IMR-90 (cell line): ENCODE data around the gene TAF3. TPM values are rescaled to one million over a fixed set of nuclear protein-coding genes. Genes with fewer than 3 reads are reported as not detected.

Source experiments
- ATAC-seq: fragments of 200-7000 bp; cut with Tn5 transposase; 2 replicates; pipeline ENCODE4 v1.9.1; 2020; ENCODE audit warnings: low read depth, mild to moderate bottlenecking, moderate library complexity
- BruUV-seq: library from RNA; stranded (reverse); fragments of 400-500 nt; replicated peaks from 2 replicates; lab custom pipeline; 2021; lab: Mats Ljungman, UMichigan
- CTCF ChIA-PET: fragments of 300-600 bp; formaldehyde crosslinking; extraction: SDS; loops from one replicate; lab custom pipeline; 2021; ENCODE audit warnings: antibody characterized with exemption; lab: Yijun Ruan, JAX
- POLR2A ChIA-PET: fragments of 300-600 bp; sonication (Branson Sonifier 250); formaldehyde crosslinking; loops from one replicate; lab custom pipeline; 2022; ENCODE audit warnings: antibody characterized with exemption; ENCODE audit not compliant: unreplicated experiment; lab: Charles Lee
- DNase-seq: peaks from one replicate; pipeline ENCODE4 v3.0.0; 2013
- H2AFZ ChIP-seq: replicated peaks from 2 replicates; pipeline ENCODE3; 2013; ENCODE audit warnings: low read length, mild to moderate bottlenecking; ENCODE audit not compliant: poor library complexity
- H2AK5ac ChIP-seq: 2 replicates; pipeline ENCODE4 v1.6.1; 2013; ENCODE audit warnings: low read depth, low read length, inconsistent platforms
- H2AK9ac ChIP-seq: replicated peaks from 2 replicates; pipeline ENCODE3; 2013; ENCODE audit warnings: mild to moderate bottlenecking, low read depth, low read length, moderate library complexity; ENCODE audit not compliant: poor library complexity
- H2BK120ac ChIP-seq: 2 replicates; pipeline ENCODE4 v1.6.1; 2013; ENCODE audit warnings: low read depth, low read length, inconsistent platforms
- H2BK15ac ChIP-seq: 3 replicates; pipeline ENCODE4 v1.6.1; 2013; ENCODE audit warnings: low read depth, low read length, inconsistent platforms
- H2BK20ac ChIP-seq: 2 replicates; pipeline ENCODE4 v1.6.1; 2013; ENCODE audit warnings: low read depth, mild to moderate bottlenecking, inconsistent platforms, low read length, moderate library complexity
- H2BK5ac ChIP-seq: 2 replicates; pipeline ENCODE4 v1.6.1; 2013; ENCODE audit warnings: mild to moderate bottlenecking, low read depth, low read length, inconsistent platforms; ENCODE audit not compliant: poor library complexity, severe bottlenecking
- H3K14ac ChIP-seq: replicated peaks from 2 replicates; pipeline ENCODE4 v1.6.1; 2013; ENCODE audit warnings: low read depth, low read length, inconsistent platforms
- H3K18ac ChIP-seq: 2 replicates; pipeline ENCODE4 v1.6.1; 2013; ENCODE audit warnings: low read depth, low read length, control low read depth
- H3K23ac ChIP-seq: 2 replicates; pipeline ENCODE4 v1.6.1; 2013; ENCODE audit warnings: low read depth, low read length, inconsistent platforms
- H3K27ac ChIP-seq: 2 replicates; pipeline ENCODE4 v1.5.1; 2013; ENCODE audit warnings: mild to moderate bottlenecking, control low read depth, low read length; ENCODE audit not compliant: insufficient read depth
- H3K27me3 ChIP-seq: 2 replicates; pipeline ENCODE4 v1.6.1; 2013; ENCODE audit warnings: low read length; ENCODE audit not compliant: control insufficient read depth, insufficient read depth
- H3K36me3 ChIP-seq: 2 replicates; pipeline ENCODE4 v1.6.1; 2013; ENCODE audit warnings: low read length, mixed read lengths; ENCODE audit not compliant: control insufficient read depth, insufficient read depth
- H3K4ac ChIP-seq: 2 replicates; pipeline ENCODE4 v1.6.1; 2013; ENCODE audit warnings: low read depth, low read length, inconsistent platforms
- H3K4me1 ChIP-seq: 2 replicates; pipeline ENCODE4 v1.6.1; 2013; ENCODE audit warnings: low read length, mixed read lengths; ENCODE audit not compliant: control insufficient read depth, insufficient read depth
- H3K4me2 ChIP-seq: 2 replicates; pipeline ENCODE4 v1.6.1; 2013; ENCODE audit warnings: low read depth, mild to moderate bottlenecking, control low read depth, low read length, moderate library complexity
- H3K4me3 ChIP-seq: 2 replicates; pipeline ENCODE4 v1.5.1; 2013; ENCODE audit warnings: low read depth, mild to moderate bottlenecking, control low read depth, low read length, moderate library complexity; ENCODE audit not compliant: insufficient read depth
- H3K56ac ChIP-seq: 2 replicates; pipeline ENCODE4 v1.6.1; 2013; ENCODE audit warnings: low read length, inconsistent platforms; ENCODE audit not compliant: insufficient read depth; ENCODE audit errors: extremely low read depth
- H3K79me1 ChIP-seq, 2 experiments: 2 replicates each; pipeline ENCODE4 v1.6.1; 2013; ENCODE audit warnings: low read length in 2 of 2, inconsistent platforms in 1 of 2, low read depth in 1 of 2
- H3K9ac ChIP-seq: 2 replicates; pipeline ENCODE4 v1.6.1; 2013; ENCODE audit warnings: low read depth, low read length, control low read depth
- H3K9me1 ChIP-seq: 2 replicates; pipeline ENCODE4 v1.6.1; 2013; ENCODE audit warnings: low read length, inconsistent platforms; ENCODE audit not compliant: insufficient read depth
- H3K9me3 ChIP-seq: 2 replicates; pipeline ENCODE4 v1.6.1; 2013; ENCODE audit warnings: low read length; ENCODE audit not compliant: control insufficient read depth, insufficient read depth
- H4K20me1 ChIP-seq: 2 replicates; pipeline ENCODE4 v1.6.1; 2013; ENCODE audit warnings: low read length, inconsistent platforms; ENCODE audit not compliant: insufficient read depth
- H4K5ac ChIP-seq: 2 replicates; pipeline ENCODE4 v1.6.1; 2013; ENCODE audit warnings: mild to moderate bottlenecking, low read depth, low read length, control low read depth
- H4K8ac ChIP-seq, 2 experiments: 2 replicates each; pipeline ENCODE4 v1.6.1; 2013; ENCODE audit warnings: low read depth in 2 of 2, low read length in 2 of 2, control low read depth in 1 of 2, inconsistent platforms in 1 of 2
- H4K91ac ChIP-seq: 2 replicates; pipeline ENCODE4 v1.6.1; 2013; ENCODE audit warnings: low read depth, low read length, inconsistent platforms; ENCODE audit not compliant: insufficient read depth
- BHLHE40 ChIP-seq: fragments of 150-350 bp; IDR thresholded peaks from 2 replicates; pipeline ENCODE4 v1.6.1; 2016; ENCODE audit warnings: mild to moderate bottlenecking, low read depth, low read length
- CEBPB ChIP-seq: IDR thresholded peaks from 2 replicates; pipeline ENCODE4 v1.6.1; 2012; ENCODE audit warnings: low read depth, low read length, improper control_type of control experiment
- CHD1 ChIP-seq: IDR thresholded peaks from 2 replicates; pipeline ENCODE4 v1.6.1; 2012; ENCODE audit warnings: low read depth, low read length, improper control_type of control experiment
- ELK1 ChIP-seq: fragments of 150-350 bp; IDR thresholded peaks from 2 replicates; pipeline ENCODE4 v1.6.1; 2016; ENCODE audit warnings: low read depth, mild to moderate bottlenecking, low read length, moderate library complexity, borderline replicate concordance
- FOS ChIP-seq: fragments of 150-350 bp; IDR thresholded peaks from 2 replicates; pipeline ENCODE4 v1.6.1; 2016; ENCODE audit warnings: low read depth, low read length
- MAFK ChIP-seq: IDR thresholded peaks from 2 replicates; pipeline ENCODE4 v1.6.1; 2012; ENCODE audit warnings: low read depth, low read length, improper control_type of control experiment
- MAZ ChIP-seq: IDR thresholded peaks from 2 replicates; pipeline ENCODE4 v1.6.1; 2012; ENCODE audit warnings: low read depth, mild to moderate bottlenecking, low read length, improper control_type of control experiment, moderate library complexity, borderline replicate concordance
- MXI1 ChIP-seq: IDR thresholded peaks from 2 replicates; pipeline ENCODE4 v1.6.1; 2012; ENCODE audit warnings: low read depth, mild to moderate bottlenecking, low read length, moderate library complexity, borderline replicate concordance
- NFE2L2 ChIP-seq: fragments of 150-350 bp; IDR thresholded peaks from 2 replicates; pipeline ENCODE4 v1.6.1; 2016; ENCODE audit warnings: low read depth, mild to moderate bottlenecking, low read length
- POLR2A ChIP-seq: IDR thresholded peaks from 2 replicates; pipeline ENCODE4 v1.6.1; 2012; ENCODE audit warnings: mild to moderate bottlenecking, low read depth, low read length
- RAD21 ChIP-seq: IDR thresholded peaks from 2 replicates; pipeline ENCODE4 v1.6.1; 2012; ENCODE audit warnings: low read length, improper control_type of control experiment
- RCOR1 ChIP-seq: IDR thresholded peaks from 2 replicates; pipeline ENCODE4 v1.6.1; 2012; ENCODE audit warnings: mild to moderate bottlenecking, low read length, improper control_type of control experiment; ENCODE audit not compliant: insufficient replicate concordance
- RFX5 ChIP-seq: IDR thresholded peaks from 2 replicates; pipeline ENCODE4 v1.8.0; 2012; ENCODE audit warnings: low read depth, mild to moderate bottlenecking, low read length, moderate library complexity
- SMC3 ChIP-seq: fragments of 150-350 bp; IDR thresholded peaks from 2 replicates; pipeline ENCODE4 v1.6.1; 2016; ENCODE audit warnings: low read depth, mild to moderate bottlenecking, antibody characterized with exemption, low read length, moderate library complexity
- WGBS, 2 experiments: methylation state at CpG; one replicate each; pipeline versions ENCODE4 v1.1.5 to v1.1.7; 2013; ENCODE audit warnings: missing lambda C conversion rate in 2 of 2; ENCODE audit not compliant: insufficient read length in 1 of 2; ENCODE audit errors: extremely low coverage in 2 of 2; 5-methylcytosine and 5-hydroxymethylcytosine counted together
- dilution Hi-C: fragments of 300-500 bp; cut with HindIII; formaldehyde crosslinking; loops from one replicate; pipeline ENCODE4 v1.14.3; 2018; ENCODE audit warnings: low sequenced_read_pairs; ENCODE audit not compliant: unreplicated experiment
- in situ Hi-C: fragments of 300-500 bp; cut with MboI; formaldehyde crosslinking; loops from 3 replicates; pipeline ENCODE4 v1.14.3; 2019; ENCODE audit warnings: low sequenced_read_pairs, inconsistent platforms, mixed read lengths
- intact Hi-C: fragments of 100-400 bp; cut with micrococcal nuclease; formaldehyde crosslinking; loops from 2 replicates; pipeline ENCODE4 v1.10.0; 2022
- polyA plus RNA-seq, 3 experiments: library from polyadenylated mRNA; depleted of rRNA; stranded (reverse); fragments of >200 nt; gene quantifications; 2 replicates each; pipeline ENCODE4 v1.2.3, GENCODE V29; 2012; ENCODE audit warnings: low replicate concordance in 1 of 3
- total RNA-seq: library from RNA; depleted of rRNA; stranded (reverse); fragments of >200 nt; gene quantifications from 2 replicates; pipeline ENCODE4 v1.2.3, GENCODE V29; 2012
- TF ChIP-seq, protein P1 (sequence below): fragments of 150-350 bp; IDR thresholded peaks from 2 replicates; pipeline ENCODE4 v1.6.1; 2017; ENCODE audit warnings: mild to moderate bottlenecking, antibody characterized with exemption, low read length, low read depth
- TF ChIP-seq, protein P2 (sequence below): conservative IDR thresholded peaks from 2 replicates; pipeline ENCODE4 v1.5.1; 2012; ENCODE audit warnings: mild to moderate bottlenecking, low read depth, low read length, improper control_type of control experiment

TAF3 gene
- total and polyA plus RNA-seq, 2 of the 4 experiments (the other 2 are of a cell fraction) = 1.4 to 2.3 TPM

- no peak overlapping the region for H3K4ac ChIP-seq
- H2AFZ ChIP-seq = no peak overlapping the region
- H2BK15ac ChIP-seq = no peak overlapping the region
- intact Hi-C loops (no loop called here), in situ Hi-C loops (no loop called here), dilution Hi-C loops (no loop called here)
- no peak overlapping the region for H4K8ac ChIP-seq
- no peak overlapping the region for H2AK9ac ChIP-seq
- H3K9me1 ChIP-seq = no peaks in the 10 kb centered on the region
- H2BK5ac ChIP-seq = no peak overlapping the region
- no peak overlapping the region for H3K9ac ChIP-seq
- no peak overlapping the region for H2BK120ac ChIP-seq
- no peak overlapping the region for H3K4me2 ChIP-seq
- no peak overlapping the region for H3K27ac ChIP-seq
- TF ChIP-seq RFX5 = no peak
- TF ChIP-seq RCOR1 = no peak
- no peak for TF ChIP-seq SMC3
- TF ChIP-seq MAFK = no peak
- TF ChIP-seq CHD1 = no peak
- no peak for TF ChIP-seq FOS
- TF ChIP-seq, protein P1, sequence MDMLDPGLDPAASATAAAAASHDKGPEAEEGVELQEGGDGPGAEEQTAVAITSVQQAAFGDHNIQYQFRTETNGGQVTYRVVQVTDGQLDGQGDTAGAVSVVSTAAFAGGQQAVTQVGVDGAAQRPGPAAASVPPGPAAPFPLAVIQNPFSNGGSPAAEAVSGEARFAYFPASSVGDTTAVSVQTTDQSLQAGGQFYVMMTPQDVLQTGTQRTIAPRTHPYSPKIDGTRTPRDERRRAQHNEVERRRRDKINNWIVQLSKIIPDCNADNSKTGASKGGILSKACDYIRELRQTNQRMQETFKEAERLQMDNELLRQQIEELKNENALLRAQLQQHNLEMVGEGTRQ = no peak
- TF ChIP-seq NFE2L2 = no peak
- TF ChIP-seq BHLHE40 = no peak
- TF ChIP-seq POLR2A = no peak
- TF ChIP-seq RAD21 = no peak
- no peak for TF ChIP-seq MXI1
- TF ChIP-seq, protein P2, sequence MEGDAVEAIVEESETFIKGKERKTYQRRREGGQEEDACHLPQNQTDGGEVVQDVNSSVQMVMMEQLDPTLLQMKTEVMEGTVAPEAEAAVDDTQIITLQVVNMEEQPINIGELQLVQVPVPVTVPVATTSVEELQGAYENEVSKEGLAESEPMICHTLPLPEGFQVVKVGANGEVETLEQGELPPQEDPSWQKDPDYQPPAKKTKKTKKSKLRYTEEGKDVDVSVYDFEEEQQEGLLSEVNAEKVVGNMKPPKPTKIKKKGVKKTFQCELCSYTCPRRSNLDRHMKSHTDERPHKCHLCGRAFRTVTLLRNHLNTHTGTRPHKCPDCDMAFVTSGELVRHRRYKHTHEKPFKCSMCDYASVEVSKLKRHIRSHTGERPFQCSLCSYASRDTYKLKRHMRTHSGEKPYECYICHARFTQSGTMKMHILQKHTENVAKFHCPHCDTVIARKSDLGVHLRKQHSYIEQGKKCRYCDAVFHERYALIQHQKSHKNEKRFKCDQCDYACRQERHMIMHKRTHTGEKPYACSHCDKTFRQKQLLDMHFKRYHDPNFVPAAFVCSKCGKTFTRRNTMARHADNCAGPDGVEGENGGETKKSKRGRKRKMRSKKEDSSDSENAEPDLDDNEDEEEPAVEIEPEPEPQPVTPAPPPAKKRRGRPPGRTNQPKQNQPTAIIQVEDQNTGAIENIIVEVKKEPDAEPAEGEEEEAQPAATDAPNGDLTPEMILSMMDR = no peak
- TF ChIP-seq CEBPB = no peak
- TF ChIP-seq MAZ = no peak
- TF ChIP-seq ELK1 = no peak
- BruUV-seq = no TSS peak
- no peak overlapping the region for H3K4me3 ChIP-seq
- H2BK20ac ChIP-seq = no peak overlapping the region
- H3K14ac ChIP-seq = no peak overlapping the region
- H3K36me3 ChIP-seq = no peaks in the 10 kb centered on the region
- WGBS, 2 experiments = 100% methylated on average over 2 of the region's 6 CpGs; no CpG with 5 or more reads in 1 of the 2 experiments
- no peaks in the 10 kb centered on the region for H3K4me1 ChIP-seq
- H3K56ac ChIP-seq = no peak overlapping the region
- no peak for DNase-seq
- CTCF ChIA-PET = no interaction called here
- no peak for ATAC-seq
- peaks cover 4% of the 10 kb centered on the region; the same call in 1 of the 2 replicates for H3K9me3 ChIP-seq
- H4K20me1 ChIP-seq = no peaks in the 10 kb centered on the region
- no peak overlapping the region for H3K23ac ChIP-seq
- H3K27me3 ChIP-seq = peaks cover 83% of the 10 kb centered on the region
- no peak overlapping the region for H2AK5ac ChIP-seq
- H4K91ac ChIP-seq = no peak overlapping the region
- POLR2A ChIA-PET = no interaction called here
- H3K18ac ChIP-seq = no peak overlapping the region
- no peak overlapping the region for H4K5ac ChIP-seq
- H3K79me1 ChIP-seq = no peaks in the 10 kb centered on the region
These were observed 238.1 kb downstream of the TAF3 start for GRCh38 chr10:8056378-8056777.
